CD8-positive, alpha-beta memory T cell (primary cell): Measurements from ENCODE around the gene ENAH. TPM values are rescaled to one million over a fixed set of nuclear protein-coding genes. Genes with fewer than 3 reads are reported as not detected.

Experiments
- CTCF ChIA-PET: fragments of 350-600 bp; sonication (Branson Sonifier 250); formaldehyde crosslinking; loops from one replicate; lab custom pipeline; 2021; ENCODE audit warnings: antibody characterized with exemption; lab: Charles Lee
- POLR2A ChIA-PET: fragments of 350-600 bp; sonication (Branson Sonifier 250); formaldehyde crosslinking; loops from one replicate; lab custom pipeline; 2021; ENCODE audit warnings: antibody characterized with exemption; lab: Charles Lee
- DNase-seq, 5 donors: peaks; one replicate each; pipeline versions ENCODE4 v3.0.0 to v3.0.0-alpha.2; 2020 to 2022; ENCODE audit warnings: mixed read lengths in 1 of 5
- H3K27ac ChIP-seq: one replicate; pipeline ENCODE4 v1.7.0; 2013; ENCODE audit warnings: low read depth, mild to moderate bottlenecking, low read length, moderate library complexity
- H3K27me3 ChIP-seq: 2 replicates; pipeline ENCODE4 v1.7.0; 2013; ENCODE audit warnings: low read length, mild to moderate bottlenecking; ENCODE audit not compliant: insufficient read depth, poor library complexity, severe bottlenecking
- H3K36me3 ChIP-seq: 2 replicates; pipeline ENCODE4 v1.7.0; 2013; ENCODE audit warnings: mild to moderate bottlenecking, low read length, moderate library complexity; ENCODE audit not compliant: insufficient read depth
- H3K4me1 ChIP-seq: 2 replicates; pipeline ENCODE4 v1.7.0; 2013; ENCODE audit warnings: mild to moderate bottlenecking, low read length, moderate library complexity; ENCODE audit not compliant: insufficient read depth
- H3K4me3 ChIP-seq: 2 replicates; pipeline ENCODE4 v1.7.0; 2013; ENCODE audit warnings: mild to moderate bottlenecking, low read length
- H3K9me3 ChIP-seq: 2 replicates; pipeline ENCODE4 v1.7.0; 2013; ENCODE audit warnings: mild to moderate bottlenecking, low read length
- H3K27ac Mint-ChIP-seq, 8 donors: one replicate each; pipeline ENCODE4 v1.8.0; 2020 to 2021; ENCODE audit warnings: mixed read lengths in 8 of 8, mild to moderate bottlenecking in 6 of 8, inconsistent platforms in 3 of 8, moderate library complexity in 3 of 8
- H3K27me3 Mint-ChIP-seq, 2 donors: one replicate each; pipeline ENCODE4 v1.8.0; 2020 to 2021; ENCODE audit warnings: mixed read lengths in 2 of 2, mild to moderate bottlenecking in 1 of 2, moderate library complexity in 1 of 2
- H3K36me3 Mint-ChIP-seq, 3 donors: one replicate each; pipeline ENCODE4 v1.8.0; 2020 to 2021; ENCODE audit warnings: mixed read lengths in 3 of 3, inconsistent platforms in 1 of 3, mild to moderate bottlenecking in 1 of 3
- H3K4me1 Mint-ChIP-seq, 3 donors: one replicate each; pipeline ENCODE4 v1.8.0; 2020 to 2021; ENCODE audit warnings: mixed read lengths in 3 of 3, inconsistent platforms in 1 of 3, mild to moderate bottlenecking in 1 of 3
- H3K4me3 Mint-ChIP-seq, 7 donors: one replicate each; pipeline ENCODE4 v1.8.0; 2020 to 2021; ENCODE audit warnings: mixed read lengths in 7 of 7, mild to moderate bottlenecking in 6 of 7, moderate library complexity in 4 of 7, inconsistent platforms in 2 of 7
- H3K9me3 Mint-ChIP-seq, 5 donors: one replicate each; pipeline ENCODE4 v1.8.0; 2020 to 2022; ENCODE audit warnings: mixed read lengths in 5 of 5, mild to moderate bottlenecking in 3 of 5, moderate library complexity in 2 of 5, inconsistent platforms in 1 of 5
- polyA plus RNA-seq: library from polyadenylated mRNA; unstranded; fragments of 300-500 nt; fragmentation: Illumina TruSeq; gene quantifications from one replicate; pipeline ENCODE4 v1.2.3, GENCODE V29; 2021
- total RNA-seq, 2 experiments: library from RNA; stranded (reverse); gene quantifications; one replicate each; pipeline ENCODE4 v1.2.3, GENCODE V29; 2021

Gene ENAH
- total and polyA plus RNA-seq, 3 experiments from 2014 or later, result 0.53 TPM; not detected in 1

DNA sequence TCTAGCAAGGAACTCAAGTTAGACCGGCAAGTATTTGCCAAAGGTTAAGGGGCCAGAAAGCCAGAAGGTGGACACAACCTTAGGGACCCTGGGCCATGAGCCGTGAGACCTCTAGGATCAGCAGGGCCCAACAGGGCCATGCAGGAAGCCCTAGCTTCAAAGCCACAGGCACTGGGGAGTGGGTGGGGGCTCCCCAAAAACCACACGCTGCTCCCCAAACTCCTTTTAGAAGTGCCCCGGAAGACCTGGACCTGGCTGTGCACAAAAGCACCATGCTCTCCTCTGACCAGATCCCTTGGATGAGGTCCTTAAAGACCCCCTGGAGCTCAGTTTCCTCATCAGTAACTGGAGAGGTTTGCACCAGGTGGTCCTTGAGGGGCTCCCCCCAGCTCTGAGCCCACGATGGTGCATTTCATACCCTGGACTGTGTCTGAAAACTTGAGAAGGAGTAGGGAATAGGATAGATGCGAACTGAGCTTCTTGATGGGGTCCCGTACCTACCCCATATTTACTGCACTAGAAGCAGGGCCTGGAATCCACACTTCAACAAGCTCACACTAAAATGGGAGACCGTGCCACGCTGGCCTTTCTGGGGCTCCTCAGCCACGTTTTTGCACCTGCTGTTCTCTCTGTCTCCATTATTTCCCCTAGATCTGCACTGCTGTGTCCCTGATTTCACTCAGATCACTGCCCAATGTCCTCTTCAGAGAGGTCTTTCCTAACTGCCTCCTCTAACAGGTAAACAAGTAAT lies 184.5 kb downstream of the ENAH start:
- Histone ChIP-seq H3K4me1 (peaks cover 29% of the 10 kb centered on the region), H3K36me3 (no peaks in the 10 kb centered on the region), H3K9me3 (no peaks in the 10 kb centered on the region), H3K27ac (peak overlapping the region; percentile 90), H3K4me3 (peak overlapping the region; percentile 84), H3K27me3 (no peaks in the 10 kb centered on the region)
- H3K4me1 Mint-ChIP-seq, result peaks cover 44 to 61% (median 49%) of the 10 kb centered on the region in 3 donors
- ChIA-PET POLR2A (interaction anchor here (0.6 to 2.6 kb wide), 14 partner anchors 9 to 594 kb away, joined by 3 to 48 read pairs (median 6); partner anchors contain the start of genes H3-3A, LBR, SDE2 and SRP9), CTCF (interaction anchor here (0.7 to 2.2 kb wide), 15 partner anchors 8 to 657 kb away, joined by 3 to 14 read pairs (median 4); partner anchors contain the start of genes LBR, PYCR2 and TMEM63A)
- H3K9me3 Mint-ChIP-seq, result no peaks in the 10 kb centered on the region
- H3K4me3 Mint-ChIP-seq, result peak overlapping the region; percentile 88 to 96 (median 92)
- H3K27ac Mint-ChIP-seq, result peak overlapping the region; percentile 92 to 100 (median 98)
- peaks cover 0 to 2% (median 0%) of the 10 kb centered on the region in 3 donors for H3K36me3 Mint-ChIP-seq
- peaks cover 0 to 3% of the 10 kb centered on the region in 2 donors for H3K27me3 Mint-ChIP-seq
- peak in 1 of 5 donors; percentile 26 for DNase-seq

DNA sequence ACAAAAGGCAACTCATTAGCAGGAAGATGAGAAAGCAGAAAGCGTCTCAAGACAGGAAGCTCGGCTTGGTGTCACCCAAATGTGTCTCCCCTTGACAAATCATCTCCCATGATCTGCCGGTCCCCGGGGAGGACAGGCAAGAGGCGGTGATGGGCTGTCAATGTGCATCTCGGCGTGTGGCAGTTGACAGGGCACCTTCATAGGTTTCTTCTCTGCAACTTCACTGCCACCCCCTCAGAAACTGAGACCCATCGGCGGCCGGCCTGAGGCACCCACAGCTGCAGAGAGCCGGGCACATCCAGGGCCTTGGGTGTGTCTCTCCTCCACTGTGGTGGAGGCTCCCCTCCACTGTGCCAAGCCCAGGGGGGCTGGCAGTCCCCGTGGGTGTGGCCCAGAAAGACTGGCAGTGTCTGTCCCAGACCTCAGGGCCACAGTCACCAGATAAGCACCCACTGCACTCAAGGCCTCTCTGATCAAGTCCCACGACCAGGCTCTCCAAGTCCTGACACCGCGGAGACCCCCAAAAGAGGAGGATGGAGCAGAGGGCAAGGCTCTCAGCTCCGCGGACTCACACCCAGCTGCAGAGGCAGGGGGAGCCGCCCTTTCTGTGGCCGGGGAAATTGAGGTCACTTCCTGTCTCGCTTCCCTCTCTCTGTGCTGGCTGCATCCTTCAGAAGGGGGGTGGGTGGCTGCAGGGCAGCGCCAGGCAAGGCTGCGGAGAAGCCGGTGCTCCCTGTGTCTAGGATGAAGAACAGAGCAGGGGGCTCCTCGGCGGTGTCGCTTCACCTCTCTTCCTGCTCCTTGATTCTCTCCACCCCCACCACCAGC lies 185.5 kb downstream of the ENAH start:
- Histone ChIP-seq H3K27me3 (no peaks in the 10 kb centered on the region), H3K27ac (peak overlapping the region; percentile 90), H3K4me1 (peaks cover 29% of the 10 kb centered on the region), H3K9me3 (no peaks in the 10 kb centered on the region), H3K4me3 (peak overlapping the region; percentile 84), H3K36me3 (no peaks in the 10 kb centered on the region)
- Mint-ChIP-seq H3K9me3 (no peaks in the 10 kb centered on the region), H3K27me3 (peaks cover 0 to 3% of the 10 kb centered on the region in 2 donors), H3K4me3 (peak overlapping the region; percentile 88 to 96 (median 92)), H3K27ac (peak overlapping the region; percentile 92 to 100 (median 98)), H3K36me3 (peaks cover 0 to 2% (median 0%) of the 10 kb centered on the region in 3 donors), H3K4me1 (peaks cover 47 to 65% (median 55%) of the 10 kb centered on the region in 3 donors)
- CTCF ChIA-PET, result interaction anchor here (0.8 to 2.2 kb wide), 14 partner anchors 8 to 525 kb away, joined by 3 to 14 read pairs (median 4); partner anchors contain the start of genes LBR, PYCR2 and TMEM63A
- peak; percentile 73 to 88 (median 86) for DNase-seq
- POLR2A ChIA-PET, result interaction anchor here (0.7 to 2.6 kb wide), 19 partner anchors 10 to 1472 kb away, joined by 3 to 48 read pairs (median 5); partner anchors contain the start of genes COQ8A, H3-3A, LBR and SDE2

DNA sequence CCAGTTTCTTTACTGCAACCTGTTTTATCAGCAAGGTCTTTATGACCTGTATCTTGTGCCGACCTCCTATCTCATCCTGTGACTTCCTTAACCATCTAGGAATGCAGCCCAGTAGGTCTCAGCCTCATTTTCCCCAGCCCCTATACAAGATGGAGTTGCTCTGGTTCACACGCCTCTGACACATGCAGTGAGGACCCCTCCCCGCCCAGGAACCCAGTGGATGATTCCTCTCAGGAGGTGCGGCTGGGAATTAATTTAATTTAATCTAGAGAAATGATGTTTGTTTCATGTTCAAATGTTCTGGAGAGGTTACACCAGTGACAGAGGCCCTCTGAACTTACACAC lies 186.1 kb downstream of the ENAH start:
- Mint-ChIP-seq H3K36me3 (peaks cover 0 to 2% (median 0%) of the 10 kb centered on the region in 3 donors), H3K9me3 (no peaks in the 10 kb centered on the region), H3K27ac (peak overlapping the region; percentile 92 to 100 (median 98)), H3K4me1 (peaks cover 51 to 71% (median 57%) of the 10 kb centered on the region in 3 donors), H3K4me3 (peak overlapping the region; percentile 88 to 96 (median 92)), H3K27me3 (peaks cover 0 to 3% of the 10 kb centered on the region in 2 donors)
- CTCF ChIA-PET, result interaction anchor here (0.8 to 2.2 kb wide), 9 partner anchors 8 to 525 kb away, joined by 3 to 14 read pairs (median 4); partner anchors contain the start of gene LBR
- peak overlapping the region; percentile 90 for H3K27ac ChIP-seq
- peaks cover 34% of the 10 kb centered on the region for H3K4me1 ChIP-seq
- H3K9me3 ChIP-seq, result no peaks in the 10 kb centered on the region
- no peaks in the 10 kb centered on the region for H3K27me3 ChIP-seq
- peak overlapping the region; percentile 84 for H3K4me3 ChIP-seq
- POLR2A ChIA-PET, result interaction anchor here (1.1 to 2.6 kb wide), 13 partner anchors 10 to 596 kb away, joined by 3 to 48 read pairs (median 7); partner anchors contain the start of genes H3-3A, LBR, SDE2 and SRP9
- no peak for DNase-seq
- H3K36me3 ChIP-seq, result no peaks in the 10 kb centered on the region

- DNase-seq, result no peak
- H3K4me1 ChIP-seq, result peaks cover 43% of the 10 kb centered on the region
These were observed 187.0 kb downstream of the ENAH start for GRCh38 chr1:225465793-225466517.

DNA sequence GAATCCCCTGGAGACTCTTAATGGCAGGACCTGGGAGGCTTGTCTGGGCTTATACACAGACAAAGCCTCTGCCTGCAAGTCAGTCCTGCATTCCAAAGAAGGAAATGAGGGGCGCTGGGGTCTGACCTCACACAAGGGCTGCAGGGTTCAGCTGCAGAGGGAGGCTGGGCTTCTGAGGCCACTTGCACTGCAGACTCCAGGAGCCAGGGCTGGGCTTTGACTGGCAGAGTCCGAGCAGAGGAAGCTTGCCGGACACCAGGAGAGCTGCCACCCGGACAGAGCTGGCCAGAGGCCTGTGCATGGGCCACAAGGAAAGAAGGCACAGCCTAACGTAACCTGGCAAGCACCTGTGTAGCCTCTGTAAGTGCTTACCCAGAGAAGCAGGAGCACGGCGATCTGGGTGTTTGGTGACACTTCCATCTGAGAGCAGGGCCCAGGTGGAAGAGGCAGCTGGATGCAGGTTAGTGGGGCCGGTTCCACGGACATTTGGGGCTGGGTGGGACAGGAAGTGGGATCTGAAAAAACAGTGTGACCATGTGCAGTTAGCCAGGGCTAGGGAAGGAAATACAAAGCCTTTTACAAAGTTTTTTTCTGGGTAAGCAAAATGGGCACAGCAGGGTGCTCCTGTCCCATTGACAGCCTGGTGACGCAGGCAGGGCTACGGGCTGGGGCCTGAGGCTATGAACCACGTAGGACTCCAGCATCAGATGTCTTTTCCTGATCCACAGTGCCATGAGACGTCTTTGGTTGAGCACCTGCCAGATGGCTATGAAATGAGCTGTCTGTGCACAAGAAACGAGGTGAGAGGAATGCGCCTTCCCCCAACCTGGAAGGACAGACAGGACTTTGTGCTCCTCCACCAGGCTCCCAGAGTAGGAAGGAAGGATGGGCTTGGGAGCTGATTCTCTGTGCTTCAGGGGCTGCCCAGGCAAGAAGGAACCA lies 187.8 kb downstream of the ENAH start:
- Mint-ChIP-seq H3K27ac (peak overlapping the region in 6 of 8 donors; percentile 76 to 90 (median 88)), H3K27me3 (peaks cover 0 to 3% of the 10 kb centered on the region in 2 donors), H3K4me3 (peak overlapping the region in 4 of 7 donors; percentile 8 to 78 (median 40)), H3K4me1 (peaks cover 63 to 85% (median 73%) of the 10 kb centered on the region in 3 donors), H3K36me3 (peaks cover 0 to 2% (median 0%) of the 10 kb centered on the region in 3 donors), H3K9me3 (no peaks in the 10 kb centered on the region)
- DNase-seq, result no peak
- no peak overlapping the region for H3K27ac ChIP-seq
- no peak overlapping the region for H3K4me3 ChIP-seq
- H3K4me1 ChIP-seq, result peaks cover 51% of the 10 kb centered on the region
- ChIA-PET CTCF (interaction anchor here (0.9 to 1.2 kb wide), 2 partner anchors 16 to 19 kb away, joined by 3 read pairs; no protein-coding TSS in a partner anchor), POLR2A (interaction anchor here (1.1 kb wide), 1 partner anchor 20 kb away, joined by 3 read pairs; no protein-coding TSS in a partner anchor)
- no peaks in the 10 kb centered on the region for H3K9me3 ChIP-seq
- H3K36me3 ChIP-seq, result no peaks in the 10 kb centered on the region
- no peaks in the 10 kb centered on the region for H3K27me3 ChIP-seq

More at GRCh38 chr1:225465793-225466517, 187.0 kb downstream of the ENAH start:
- H3K27ac Mint-ChIP-seq, result peak overlapping the region in 6 of 8 donors; percentile 38 to 100 (median 95)
- Histone ChIP-seq H3K36me3 (no peaks in the 10 kb centered on the region), H3K4me3 (no peak overlapping the region), H3K9me3 (no peaks in the 10 kb centered on the region), H3K27me3 (no peaks in the 10 kb centered on the region), H3K27ac (no peak overlapping the region)
- H3K4me3 Mint-ChIP-seq, result peak overlapping the region in 4 of 7 donors; percentile 35 to 88 (median 76)
- no peaks in the 10 kb centered on the region for H3K9me3 Mint-ChIP-seq
- peaks cover 0 to 3% of the 10 kb centered on the region in 2 donors for H3K27me3 Mint-ChIP-seq
- H3K36me3 Mint-ChIP-seq, result peaks cover 0 to 2% (median 0%) of the 10 kb centered on the region in 3 donors
- ChIA-PET POLR2A (interaction anchor here (1.1 kb wide), 1 partner anchor 21 kb away, joined by 3 read pairs; no protein-coding TSS in a partner anchor), CTCF (interaction anchor here (1.2 kb wide), 1 partner anchor 20 kb away, joined by 3 read pairs; no protein-coding TSS in a partner anchor)
- peaks cover 57 to 77% (median 66%) of the 10 kb centered on the region in 3 donors for H3K4me1 Mint-ChIP-seq

GRCh38 chr1:225462714-225463574 lies 190.0 kb downstream of the ENAH start:
- Mint-ChIP-seq H3K36me3 (peaks cover 0 to 2% (median 0%) of the 10 kb centered on the region in 3 donors), H3K4me1 (peaks cover 58 to 80% (median 70%) of the 10 kb centered on the region in 3 donors), H3K9me3 (no peaks in the 10 kb centered on the region), H3K27ac (peak overlapping the region in 6 of 8 donors; percentile 38 to 86 (median 74)), H3K27me3 (peaks cover 0 to 3% of the 10 kb centered on the region in 2 donors), H3K4me3 (peak overlapping the region in 3 of 7 donors; percentile 48 to 81 (median 66))
- CTCF ChIA-PET, result interaction anchor here (0.9 to 1.0 kb wide), 2 partner anchors 12 to 524 kb away, joined by 3 read pairs; no protein-coding TSS in a partner anchor
- H3K27me3 ChIP-seq, result no peaks in the 10 kb centered on the region
- peaks cover 42% of the 10 kb centered on the region for H3K4me1 ChIP-seq
- no peak overlapping the region for H3K27ac ChIP-seq
- H3K36me3 ChIP-seq, result no peaks in the 10 kb centered on the region
- POLR2A ChIA-PET, result no interaction called here
- DNase-seq, result no peak
- no peak overlapping the region for H3K4me3 ChIP-seq
- no peaks in the 10 kb centered on the region for H3K9me3 ChIP-seq
